ENCODE measurements around the gene TYRO3.
A peak's percentile ranks its signal among the peaks of the same experiment; 100 is the strongest.
"Not testable (repeated sequence)": the region's sequence is repeated elsewhere in the genome, so short reads cannot be mapped to it uniquely, and the experiment has no call there.

TYRO3 gene

DNA sequence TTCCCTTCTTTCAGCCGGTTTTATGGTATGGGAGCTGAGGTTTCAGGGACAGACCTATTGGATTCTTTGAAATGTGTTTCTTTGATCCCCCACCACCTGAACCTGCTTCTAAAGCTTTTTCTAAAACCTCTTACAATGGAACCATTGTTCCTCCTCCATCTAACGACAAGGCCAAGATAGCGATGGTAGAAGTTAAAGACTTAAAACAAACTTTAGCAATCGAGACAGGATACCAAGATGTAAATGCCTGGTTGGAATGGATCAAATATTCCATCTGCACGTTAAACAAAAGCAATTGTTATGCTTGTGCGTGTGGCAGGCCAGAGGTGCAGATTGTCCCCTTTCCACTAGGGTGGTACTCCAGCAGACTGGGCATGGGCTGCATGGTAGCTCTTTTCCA is 32.2 kb downstream of the TYRO3 start:
- not testable (repeated sequence) for H3K4me1 Mint-ChIP-seq (ENCODE audit: low read depth); H3K36me3 Mint-ChIP-seq (ENCODE audit: low read depth); H3K4me3 Mint-ChIP-seq; DNase-seq (ENCODE audit: low spot score); H3K9me3 Mint-ChIP-seq; H3K27ac Mint-ChIP-seq
- peaks cover 55% of the 10 kb centered on the region for H3K27me3 Mint-ChIP-seq (ENCODE audit: low read depth)

DNA sequence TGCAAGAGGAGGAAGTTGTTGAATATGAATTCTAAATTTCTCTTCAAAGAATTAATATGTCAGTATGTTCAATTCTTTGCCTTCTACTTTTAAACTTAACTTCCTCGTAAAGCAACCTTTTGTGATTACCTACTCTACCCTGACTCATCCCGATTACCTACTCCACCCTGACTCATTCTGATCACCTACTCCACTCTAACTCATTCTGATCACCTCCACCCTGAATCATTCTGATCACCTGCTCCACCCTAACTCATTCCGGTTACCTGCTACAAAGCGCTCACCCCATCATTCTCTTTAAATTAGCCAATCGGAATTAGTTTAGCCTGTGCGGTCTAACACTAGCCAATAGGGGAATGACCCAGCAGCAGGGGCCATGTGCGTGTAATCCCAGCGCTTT is 33.7 kb downstream of the TYRO3 start:
- H3K9me3 Mint-ChIP-seq; H3K27ac Mint-ChIP-seq; H3K4me3 Mint-ChIP-seq; H3K4me1 Mint-ChIP-seq (ENCODE audit: low read depth); H3K36me3 Mint-ChIP-seq (ENCODE audit: low read depth); DNase-seq (ENCODE audit: low spot score): not testable (repeated sequence)
- peaks cover 48% of the 10 kb centered on the region for H3K27me3 Mint-ChIP-seq (ENCODE audit: low read depth)

DNA sequence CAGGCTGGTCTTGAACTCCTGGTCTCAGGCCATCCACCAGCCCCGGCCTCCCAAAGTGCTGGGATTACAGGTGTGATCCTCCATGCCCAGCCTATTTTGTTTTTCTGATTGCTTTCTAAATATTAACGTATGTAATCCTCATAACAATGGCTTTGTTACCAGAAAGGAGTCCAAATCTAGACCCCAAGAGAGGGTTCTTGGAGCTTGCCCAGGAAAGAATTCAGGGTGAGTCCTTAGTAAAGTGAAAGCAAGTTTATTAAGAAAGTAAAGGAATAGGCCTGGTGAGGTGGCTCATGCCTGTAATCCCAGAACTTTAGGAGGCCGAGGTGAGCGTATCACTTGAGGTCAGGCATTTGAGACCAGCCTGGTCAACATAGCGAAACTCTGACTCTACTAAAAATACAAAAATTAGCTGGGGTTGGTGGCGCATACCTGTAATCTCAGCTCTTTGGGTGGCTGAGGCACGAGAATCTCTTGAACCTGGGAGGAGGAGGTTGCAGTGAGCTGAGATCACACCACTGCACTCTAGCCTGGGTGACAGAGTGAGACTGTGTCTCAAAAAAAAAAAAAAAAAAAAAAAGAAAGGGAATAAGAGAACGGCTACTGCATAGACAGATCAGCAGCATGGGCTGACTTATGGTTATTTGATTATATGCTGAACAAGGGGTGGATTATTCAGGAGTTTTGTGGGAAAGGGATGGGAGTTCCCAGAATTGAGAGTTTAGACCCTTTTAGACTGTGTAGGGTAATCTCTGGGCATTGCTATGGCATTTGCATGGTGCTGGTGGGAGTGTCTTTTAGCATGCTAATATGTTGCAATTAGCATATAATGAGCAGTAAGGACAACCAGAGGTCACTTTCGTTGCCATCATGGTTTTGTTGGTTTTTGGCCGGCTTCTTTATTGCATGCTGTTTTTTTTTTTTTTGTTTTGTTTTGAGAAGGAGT is 36.1 kb downstream of the TYRO3 start:
- no peaks in the 10 kb centered on the region for H3K4me1 Mint-ChIP-seq (ENCODE audit: low read depth)
- no peak for DNase-seq (ENCODE audit: low spot score)
- H3K27ac Mint-ChIP-seq: no peak overlapping the region
- H3K4me3 Mint-ChIP-seq: no peak overlapping the region
- H3K9me3 Mint-ChIP-seq: no peaks in the 10 kb centered on the region
- peaks cover 32% of the 10 kb centered on the region for H3K27me3 Mint-ChIP-seq (ENCODE audit: low read depth)
- no peaks in the 10 kb centered on the region for H3K36me3 Mint-ChIP-seq (ENCODE audit: low read depth)

DNA sequence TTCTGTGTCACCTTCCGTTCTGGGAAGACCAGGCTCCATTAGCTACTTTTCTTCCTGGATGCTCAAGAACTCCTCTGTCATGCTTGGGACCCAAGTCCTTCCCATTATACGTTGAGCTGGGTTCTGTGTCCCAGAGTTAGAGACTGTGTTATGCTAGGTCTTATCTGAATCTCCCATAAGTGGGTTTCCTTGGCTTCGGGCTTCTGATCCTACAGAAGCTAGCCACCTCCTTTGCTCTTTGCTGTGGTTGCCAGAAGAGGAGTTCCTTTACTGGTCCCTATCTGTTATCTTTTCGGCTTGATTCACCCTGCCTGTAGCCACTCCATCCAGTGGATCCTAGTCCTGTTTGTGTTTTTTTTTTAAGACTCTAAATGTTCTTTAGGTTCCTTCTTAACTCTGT is 38.0 kb downstream of the TYRO3 start:
- Mint-ChIP-seq H3K27me3 (ENCODE audit: low read depth) (peaks cover 20% of the 10 kb centered on the region), H3K4me1 (ENCODE audit: low read depth) (no peaks in the 10 kb centered on the region), H3K36me3 (ENCODE audit: low read depth) (no peaks in the 10 kb centered on the region), H3K4me3 (no peak overlapping the region), H3K27ac (no peak overlapping the region), H3K9me3 (no peaks in the 10 kb centered on the region)
- DNase-seq (ENCODE audit: low spot score): no peak

DNA sequence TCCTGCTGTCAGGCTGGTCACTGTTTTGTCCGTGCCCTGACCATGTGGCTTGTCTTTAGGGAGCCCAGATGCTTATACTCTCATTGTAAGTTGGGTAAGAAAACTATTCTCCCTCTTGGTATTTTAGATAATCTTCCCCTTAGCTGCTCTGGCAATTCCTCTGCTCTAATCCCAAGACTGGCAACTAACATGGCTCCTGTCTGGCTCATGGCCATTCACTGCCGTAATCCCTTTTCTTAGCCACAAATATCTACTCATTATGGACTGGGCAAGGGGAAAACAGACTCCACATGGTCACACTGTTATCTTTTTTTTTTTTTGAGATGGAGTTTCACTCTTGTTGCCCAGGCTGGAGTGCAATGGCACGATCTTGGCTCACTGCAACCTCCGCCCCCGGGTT is 38.8 kb downstream of the TYRO3 start:
- H3K27me3 Mint-ChIP-seq (ENCODE audit: low read depth): peaks cover 21% of the 10 kb centered on the region

DNA sequence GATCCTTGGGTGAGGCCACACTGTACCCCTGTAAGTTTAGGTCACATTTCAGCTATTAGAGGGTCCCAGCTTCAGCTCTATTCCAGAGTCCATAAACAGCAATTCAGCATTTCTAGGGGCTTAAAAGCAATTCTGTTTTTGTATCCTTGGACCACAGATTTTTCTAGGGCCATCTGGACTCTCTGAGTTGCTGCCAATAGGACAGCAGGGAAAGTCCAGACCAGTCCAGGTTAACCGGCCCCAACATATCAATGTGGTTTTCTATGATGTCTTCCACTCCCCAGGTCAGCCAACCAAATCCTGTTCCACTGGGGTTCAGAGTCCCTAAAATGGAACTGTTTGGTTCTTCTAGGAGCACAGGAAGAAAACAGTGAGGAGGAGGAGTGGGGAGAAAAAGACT is 40.0 kb downstream of the TYRO3 start:
- Mint-ChIP-seq H3K27me3 (ENCODE audit: low read depth) (peaks cover 26% of the 10 kb centered on the region), H3K4me3 (no peak overlapping the region), H3K9me3 (no peaks in the 10 kb centered on the region)

More for the DNA sequence above, 38.8 kb downstream of the TYRO3 start:
- DNase-seq (ENCODE audit: low spot score): no peak
- H3K4me3 Mint-ChIP-seq: no peak overlapping the region
- no peaks in the 10 kb centered on the region for H3K36me3 Mint-ChIP-seq (ENCODE audit: low read depth)
- no peak overlapping the region for H3K27ac Mint-ChIP-seq
- no peaks in the 10 kb centered on the region for H3K9me3 Mint-ChIP-seq
- no peaks in the 10 kb centered on the region for H3K4me1 Mint-ChIP-seq (ENCODE audit: low read depth)

DNA sequence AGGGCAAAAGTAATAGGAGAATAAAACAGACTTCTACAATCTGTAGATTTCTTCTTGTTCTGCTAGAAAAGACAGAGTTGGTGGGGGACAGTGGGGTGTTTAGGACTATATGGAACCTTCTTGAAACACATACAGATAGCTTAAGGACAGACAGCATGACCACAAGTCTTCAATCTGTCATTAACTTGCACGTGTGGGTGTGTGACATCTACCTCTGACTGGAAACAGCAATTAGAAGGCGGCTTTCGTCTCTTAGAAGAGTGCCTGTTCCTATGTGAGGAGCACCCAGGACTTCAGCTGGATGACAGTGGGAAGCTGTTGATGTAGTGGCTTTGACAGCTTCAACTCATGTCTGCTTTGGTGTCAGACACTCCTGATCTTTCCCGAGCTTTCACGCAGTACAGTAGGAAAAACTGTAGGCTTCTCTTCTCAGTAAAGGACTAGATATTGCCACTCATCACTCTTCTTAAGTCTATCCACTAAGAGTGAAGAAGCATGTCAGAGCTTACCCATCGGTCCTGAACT is 44.5 kb downstream of the TYRO3 start:
- Mint-ChIP-seq H3K4me3 (no peak overlapping the region), H3K27ac (no peak overlapping the region), H3K27me3 (ENCODE audit: low read depth) (peaks cover 39% of the 10 kb centered on the region), H3K36me3 (ENCODE audit: low read depth) (no peaks in the 10 kb centered on the region), H3K9me3 (no peaks in the 10 kb centered on the region), H3K4me1 (ENCODE audit: low read depth) (peaks cover 6% of the 10 kb centered on the region)
- DNase-seq (ENCODE audit: low spot score): no peak

More for the DNA sequence above, 40.0 kb downstream of the TYRO3 start:
- Mint-ChIP-seq H3K4me1 (ENCODE audit: low read depth) (peaks cover 2% of the 10 kb centered on the region), H3K36me3 (ENCODE audit: low read depth) (no peaks in the 10 kb centered on the region), H3K27ac (no peak overlapping the region)
- DNase-seq (ENCODE audit: low spot score): no peak

DNA sequence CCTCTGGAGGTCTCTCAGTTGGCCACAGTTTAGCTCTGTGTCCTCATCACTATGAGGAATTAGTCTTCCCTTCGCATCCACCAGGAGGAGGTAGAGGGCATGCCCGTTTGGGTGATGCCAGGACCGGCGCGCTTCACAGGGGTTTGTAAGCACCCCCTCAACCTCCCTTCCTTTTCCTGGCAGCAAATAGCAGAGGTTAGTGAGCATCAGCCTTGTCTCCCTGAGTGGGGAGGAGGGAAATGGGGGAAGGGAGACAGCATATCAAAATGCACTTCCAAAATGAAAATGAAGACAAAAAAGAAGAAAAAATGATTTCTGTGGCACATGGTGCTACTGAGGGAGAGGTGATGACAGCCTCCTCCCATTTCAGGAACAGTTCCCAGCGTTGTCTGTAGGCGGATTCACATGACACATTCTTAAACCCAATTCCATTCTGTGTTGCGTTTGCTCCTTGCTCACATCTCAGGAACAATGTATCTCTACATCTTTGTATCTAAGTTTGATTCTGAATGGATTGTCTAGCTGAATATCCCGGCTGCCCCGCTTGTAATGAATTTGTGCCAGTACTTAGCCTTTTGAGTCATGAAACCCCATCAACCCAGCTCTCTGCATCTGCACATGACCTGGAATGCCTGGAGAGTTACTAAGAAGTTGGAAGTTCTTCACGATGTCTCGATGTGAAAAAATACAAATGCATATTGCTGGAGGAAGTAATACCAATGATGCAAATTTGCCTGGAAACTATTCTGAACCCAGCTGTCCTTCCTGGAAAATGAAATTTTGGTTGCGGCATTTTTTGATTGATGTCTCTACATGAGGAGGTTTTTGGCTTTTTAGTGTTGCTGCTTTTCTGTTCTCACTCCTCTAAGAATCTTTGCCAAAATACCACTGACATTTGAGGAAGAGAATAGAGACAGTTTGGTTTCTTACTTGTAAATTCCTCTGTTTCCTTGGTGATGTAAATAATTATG is 45.2 kb downstream of the TYRO3 start:
- Mint-ChIP-seq H3K36me3 (ENCODE audit: low read depth) (no peaks in the 10 kb centered on the region), H3K27me3 (ENCODE audit: low read depth) (peaks cover 36% of the 10 kb centered on the region), H3K4me1 (ENCODE audit: low read depth) (peaks cover 6% of the 10 kb centered on the region), H3K4me3 (peak overlapping the region; percentile 60), H3K9me3 (no peaks in the 10 kb centered on the region), H3K27ac (no peak overlapping the region)
- peak; percentile 22 for DNase-seq (ENCODE audit: low spot score)

DNA sequence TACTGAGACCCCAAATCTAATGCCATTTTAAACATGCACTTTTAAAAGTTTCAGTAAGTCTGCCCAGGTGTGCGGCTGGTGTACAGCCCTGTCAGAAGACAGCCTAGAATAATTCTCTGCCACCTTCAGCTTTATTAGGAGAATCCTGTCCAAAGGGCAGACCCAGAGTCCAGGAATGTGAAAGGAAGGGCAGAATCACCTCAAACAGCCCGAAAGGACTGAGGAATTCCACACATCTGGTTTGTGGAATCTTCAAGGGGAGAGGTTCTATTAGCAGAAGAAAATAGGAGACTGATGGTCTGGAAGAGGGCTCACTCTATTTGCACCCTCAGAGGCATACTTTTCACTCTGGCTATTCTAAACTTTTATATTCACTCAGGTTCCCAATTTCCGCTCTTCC is 46.6 kb downstream of the TYRO3 start:
- H3K36me3 Mint-ChIP-seq (ENCODE audit: low read depth): no peaks in the 10 kb centered on the region
- no peaks in the 10 kb centered on the region for H3K9me3 Mint-ChIP-seq
- H3K4me1 Mint-ChIP-seq (ENCODE audit: low read depth): peaks cover 9% of the 10 kb centered on the region
- DNase-seq (ENCODE audit: low spot score): no peak
- no peak overlapping the region for H3K4me3 Mint-ChIP-seq
- H3K27me3 Mint-ChIP-seq (ENCODE audit: low read depth): peaks cover 38% of the 10 kb centered on the region
- H3K27ac Mint-ChIP-seq: no peak overlapping the region

DNA sequence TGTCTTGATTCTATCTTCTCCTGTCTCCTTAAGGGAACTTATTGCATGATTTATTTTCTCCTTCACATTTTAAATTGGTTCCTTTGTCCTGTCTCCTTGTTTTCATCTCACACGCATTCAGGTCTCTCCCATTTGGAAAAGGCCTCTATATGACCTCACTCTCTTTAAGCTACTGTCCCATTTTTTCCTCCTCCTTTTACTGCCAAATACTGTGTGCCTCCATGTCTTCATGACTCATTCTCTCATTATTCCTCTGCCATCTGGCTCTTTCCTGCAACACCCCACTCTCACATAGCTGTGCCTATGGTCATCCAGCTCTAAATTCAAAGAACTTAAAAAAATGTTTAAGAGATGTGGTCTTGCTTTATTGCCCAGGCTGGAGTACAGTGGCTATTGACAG is 48.0 kb downstream of the TYRO3 start:
- DNase-seq (ENCODE audit: low spot score): no peak
- no peak overlapping the region for H3K27ac Mint-ChIP-seq
- no peaks in the 10 kb centered on the region for H3K36me3 Mint-ChIP-seq (ENCODE audit: low read depth)
- H3K27me3 Mint-ChIP-seq (ENCODE audit: low read depth): peaks cover 36% of the 10 kb centered on the region
- H3K9me3 Mint-ChIP-seq: no peaks in the 10 kb centered on the region
- H3K4me1 Mint-ChIP-seq (ENCODE audit: low read depth): peaks cover 9% of the 10 kb centered on the region
- no peak overlapping the region for H3K4me3 Mint-ChIP-seq

DNA sequence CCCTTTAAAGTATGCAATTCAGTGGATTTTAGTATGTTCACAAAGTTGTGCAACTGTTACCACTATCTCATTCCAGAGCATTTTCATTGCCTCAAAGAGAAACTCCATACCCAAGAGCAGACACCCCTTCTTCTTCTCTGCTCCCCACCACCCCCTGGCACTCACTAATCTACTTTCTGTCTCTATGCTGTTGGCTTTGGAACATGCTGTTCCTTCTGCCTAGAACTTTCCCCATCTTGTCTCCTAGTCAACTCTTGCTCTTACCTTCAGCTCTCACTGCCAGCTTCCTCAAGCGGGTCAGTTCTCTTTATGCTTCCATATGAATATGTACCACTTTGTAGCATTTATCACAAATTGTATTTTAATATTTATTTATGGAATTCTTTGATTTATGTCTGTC is 50.1 kb downstream of the TYRO3 start:
- DNase-seq (ENCODE audit: low spot score): no peak
- Mint-ChIP-seq H3K27ac (no peak overlapping the region), H3K27me3 (ENCODE audit: low read depth) (peaks cover 20% of the 10 kb centered on the region), H3K36me3 (ENCODE audit: low read depth) (no peaks in the 10 kb centered on the region), H3K4me1 (ENCODE audit: low read depth) (peaks cover 7% of the 10 kb centered on the region), H3K9me3 (no peaks in the 10 kb centered on the region), H3K4me3 (no peak overlapping the region)

DNA sequence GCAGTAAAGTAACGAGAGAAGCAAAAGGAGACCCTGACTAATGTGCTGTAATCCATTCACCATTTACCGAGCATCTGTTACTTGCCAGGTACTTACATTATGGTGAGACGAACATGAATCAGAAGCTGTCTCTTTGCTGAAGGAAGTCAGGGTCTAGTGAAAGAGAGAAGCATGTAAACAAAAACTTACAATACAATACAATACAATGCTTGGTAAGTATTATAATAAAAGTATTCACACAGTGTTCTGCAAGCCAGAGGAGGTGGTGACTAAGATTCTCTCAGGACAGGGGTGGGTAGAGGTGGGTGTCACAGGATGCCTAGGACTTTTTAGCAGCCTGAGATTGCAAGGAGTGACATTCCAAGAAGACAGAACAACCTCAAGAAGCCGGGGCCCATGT is 51.0 kb downstream of the TYRO3 start:
- no peak overlapping the region for H3K27ac Mint-ChIP-seq
- H3K36me3 Mint-ChIP-seq (ENCODE audit: low read depth): no peaks in the 10 kb centered on the region
- H3K9me3 Mint-ChIP-seq: no peaks in the 10 kb centered on the region
- peaks cover 14% of the 10 kb centered on the region for H3K27me3 Mint-ChIP-seq (ENCODE audit: low read depth)
- no peak for DNase-seq (ENCODE audit: low spot score)
- H3K4me3 Mint-ChIP-seq: no peak overlapping the region
- peaks cover 3% of the 10 kb centered on the region for H3K4me1 Mint-ChIP-seq (ENCODE audit: low read depth)

DNA sequence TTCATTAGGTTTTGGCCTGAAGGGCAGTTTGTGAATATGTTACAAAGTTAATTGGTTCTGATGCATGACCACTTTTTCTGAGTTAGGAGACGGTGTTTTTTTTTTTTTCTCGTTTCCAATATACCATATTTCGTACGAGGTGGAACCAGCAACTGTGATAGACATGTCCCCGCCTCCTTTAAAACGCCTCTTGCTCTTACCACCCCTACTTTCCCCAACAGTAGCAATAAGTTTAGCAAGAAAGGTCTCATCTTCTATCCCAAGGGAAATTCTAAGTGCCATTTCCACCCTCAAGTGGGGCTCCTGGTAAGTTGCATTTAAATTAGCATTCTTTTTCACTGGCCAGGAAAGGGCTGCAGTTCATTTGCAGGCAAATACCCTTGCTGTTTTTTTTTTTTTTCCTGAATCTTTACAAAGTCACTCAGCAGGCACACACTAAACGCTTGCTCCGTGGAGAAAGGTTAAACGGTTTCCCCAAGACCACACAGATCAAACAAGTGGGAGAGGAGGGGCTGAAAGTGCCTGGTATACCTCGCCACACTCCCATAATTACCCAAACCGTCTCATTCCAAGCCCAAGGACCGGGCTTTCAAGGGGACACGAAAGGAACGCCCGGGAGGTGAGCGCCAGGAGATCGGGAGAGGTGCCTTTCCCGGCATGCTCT is 61.7 kb downstream of the TYRO3 start:
- peaks cover 17% of the 10 kb centered on the region for H3K27me3 Mint-ChIP-seq (ENCODE audit: low read depth)
- peaks cover 8% of the 10 kb centered on the region for H3K9me3 Mint-ChIP-seq
- H3K36me3 Mint-ChIP-seq (ENCODE audit: low read depth): no peaks in the 10 kb centered on the region
- H3K27ac Mint-ChIP-seq: peak overlapping the region; percentile 63
- H3K4me1 Mint-ChIP-seq (ENCODE audit: low read depth): peaks cover 5% of the 10 kb centered on the region
- H3K4me3 Mint-ChIP-seq: peak overlapping the region; percentile 75
- no peak for DNase-seq (ENCODE audit: low spot score)

Measured in T-helper 2 cell treated with Interferon-gamma antibody and Interleukin-4, amounts not matched to agents 5 μg/mL and 100 μg/mL, for 36 hours (primary cell).